HG03432 (cell line): ENCODE data around the gene PGAM4.
"Not testable (repeated sequence)": the region's sequence is repeated elsewhere in the genome, so short reads cannot be mapped to it uniquely, and the experiment has no call there.

ENCODE experiments used
- ATAC-seq: cut with Tn5 transposase; IDR thresholded peaks from one replicate; pipeline ENCODE4 v1.9.1; 2021; ENCODE audit warnings: mild to moderate bottlenecking, moderate library complexity; ENCODE audit not compliant: unreplicated experiment

Gene PGAM4

GRCh38 chrX:77930581-77930980 is 38.9 kb downstream of the PGAM4 start:
- no peak for ATAC-seq

- peak; percentile 67 for ATAC-seq
Measured at GRCh38 chrX:77925764-77926163, 43.7 kb downstream of the PGAM4 start.

DNA sequence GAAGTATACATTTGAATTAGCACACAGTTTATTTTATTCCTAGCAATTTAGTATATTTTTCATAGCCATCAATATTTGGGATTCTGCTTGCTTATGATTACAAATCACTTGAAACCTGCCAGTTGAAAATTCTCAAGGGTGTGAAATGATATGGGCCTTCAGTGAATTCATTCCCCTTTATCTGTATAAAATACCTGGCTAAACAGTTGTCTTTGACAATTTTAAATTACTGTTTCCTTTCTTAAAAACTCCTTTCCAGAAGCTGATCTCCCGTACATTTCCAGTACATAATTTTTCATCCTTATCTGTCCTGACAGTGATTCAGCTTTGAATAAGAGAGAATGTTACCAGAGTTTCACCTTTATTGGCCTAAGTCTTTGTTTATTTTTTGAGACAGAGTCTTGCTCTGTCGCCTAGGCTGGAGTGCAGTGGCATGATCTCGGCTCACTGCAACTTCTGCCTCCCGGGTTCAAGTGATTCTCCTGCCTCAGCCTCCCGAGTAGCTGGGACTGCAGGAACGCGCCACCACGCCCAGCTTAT is 45.0 kb downstream of the PGAM4 start:
- no peak for ATAC-seq

DNA sequence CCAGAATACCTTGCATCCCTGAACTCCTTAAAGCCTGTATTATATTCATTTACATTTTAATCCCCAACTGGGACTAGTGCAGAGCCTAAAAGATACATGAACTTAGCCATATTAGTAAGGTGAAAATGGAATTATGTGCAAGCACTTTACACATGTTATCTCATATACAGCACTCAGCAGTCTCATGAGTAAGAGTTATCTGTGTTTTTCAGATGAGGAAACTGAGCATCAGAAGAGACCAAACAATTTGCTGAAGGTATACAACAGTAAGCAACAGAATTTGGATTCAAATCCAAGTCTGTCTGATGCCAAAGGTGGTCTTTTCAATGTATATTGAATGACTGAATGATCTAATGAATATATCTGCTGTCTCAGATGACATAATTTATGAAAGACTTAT is 46.7 kb downstream of the PGAM4 start:
- ATAC-seq = no peak

DNA sequence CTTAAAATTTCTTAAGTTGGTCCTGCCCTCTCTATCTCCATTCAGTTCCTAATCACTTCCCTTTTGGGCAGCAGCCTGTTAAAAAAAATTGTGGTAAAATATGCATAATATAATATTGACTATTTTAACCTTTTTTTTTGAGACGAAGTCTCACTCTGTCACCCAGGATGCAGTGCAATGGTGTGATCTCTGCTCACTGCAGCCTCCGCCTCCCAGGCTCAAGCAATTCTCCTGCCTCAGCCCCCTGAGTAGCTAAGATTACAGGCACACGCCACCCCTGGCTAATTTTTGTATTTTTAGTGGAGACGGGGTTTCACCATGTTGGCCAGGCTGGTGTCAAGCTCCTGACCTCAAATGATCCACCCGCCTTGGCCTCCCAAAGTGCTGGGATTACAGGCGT is 50.1 kb downstream of the PGAM4 start:
- not testable (repeated sequence) for ATAC-seq

- no peak for ATAC-seq
Measured at GRCh38 chrX:77918568-77918967, 50.9 kb downstream of the PGAM4 start.
